Activated T-cell treated with anti-CD3 and anti-CD28 coated beads, Interleukin-2, amount 50 U/mL, for 24 hours (primary cell): ENCODE measurements around the gene PYROXD2.
"Not testable (repeated sequence)": the region's sequence is repeated elsewhere in the genome, so short reads cannot be mapped to it uniquely, and the experiment has no call there.

Experiments used
- DNase-seq: peaks from one replicate; pipeline ENCODE4 v3.0.0-alpha.2; 2020
- H3K27ac Mint-ChIP-seq: 2 replicates; pipeline ENCODE4 v1.8.0; 2020; ENCODE audit warnings: mild to moderate bottlenecking, mixed read lengths
- H3K27me3 Mint-ChIP-seq: 2 replicates; pipeline ENCODE4 v1.8.0; 2020; ENCODE audit warnings: mixed read lengths
- H3K36me3 Mint-ChIP-seq: 2 replicates; pipeline ENCODE4 v1.8.0; 2020; ENCODE audit warnings: low read depth, mixed read lengths
- H3K4me1 Mint-ChIP-seq: 2 replicates; pipeline ENCODE4 v1.8.0; 2020; ENCODE audit warnings: low read depth, mixed read lengths
- H3K4me3 Mint-ChIP-seq: 2 replicates; pipeline ENCODE4 v1.8.0; 2020; ENCODE audit warnings: mild to moderate bottlenecking, moderate library complexity, mixed read lengths
- H3K9me3 Mint-ChIP-seq: 2 replicates; pipeline ENCODE4 v1.8.0; 2020; ENCODE audit warnings: mixed read lengths

Gene PYROXD2

GRCh38 chr10:98397089-98397600, 17.8 kb downstream of the PYROXD2 start:
- H3K4me1 Mint-ChIP-seq = peaks cover 3% of the 10 kb centered on the region
- no peaks in the 10 kb centered on the region for H3K27me3 Mint-ChIP-seq
- no peak overlapping the region for H3K27ac Mint-ChIP-seq
- H3K36me3 Mint-ChIP-seq = peaks cover 2% of the 10 kb centered on the region
- H3K4me3 Mint-ChIP-seq = no peak overlapping the region
- H3K9me3 Mint-ChIP-seq = no peaks in the 10 kb centered on the region
- DNase-seq = no peak

DNA sequence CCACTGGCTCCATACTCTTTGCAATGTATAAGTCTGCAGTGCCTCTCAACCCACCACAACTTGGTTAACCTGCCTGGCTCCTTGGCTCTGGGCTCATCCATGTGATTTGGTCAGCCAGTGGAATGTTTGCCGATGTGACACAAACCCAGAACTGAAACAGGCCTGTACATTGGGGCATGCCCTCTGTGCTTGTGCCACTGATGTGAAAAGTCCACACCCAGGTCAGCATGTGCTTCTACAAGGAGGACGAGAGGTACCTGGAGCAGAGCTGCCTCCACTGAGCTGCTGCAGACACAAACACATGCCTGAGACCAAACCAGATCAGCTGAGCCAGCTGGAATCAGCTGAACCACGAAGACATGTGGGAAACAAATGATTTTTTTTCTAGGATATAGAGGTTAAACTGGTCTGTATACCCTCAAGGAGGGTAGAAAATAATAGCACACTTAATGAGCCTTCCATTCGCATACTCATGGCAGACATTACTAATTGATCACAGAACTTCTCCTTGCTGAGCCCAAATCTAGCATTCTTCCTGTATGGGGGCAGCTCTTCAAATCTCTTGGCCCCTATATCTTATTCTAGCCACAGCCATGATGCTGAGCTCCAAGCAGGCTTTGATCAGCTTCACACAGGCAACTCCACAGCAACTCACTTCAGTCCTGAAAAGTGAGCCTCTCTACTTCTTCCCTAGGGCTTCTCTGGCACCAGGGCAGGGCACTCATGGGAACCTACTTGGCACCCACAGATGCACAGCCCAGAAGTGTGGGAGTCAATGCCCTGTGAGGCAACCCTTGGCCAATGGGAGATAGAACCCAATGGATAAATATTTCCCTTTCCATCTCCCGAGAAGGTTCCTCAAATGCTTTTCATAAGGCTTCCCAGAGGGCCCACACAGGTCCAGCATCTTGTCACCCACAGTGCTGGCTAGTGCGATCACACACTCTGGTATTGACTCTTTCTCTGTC, 18.6 kb downstream of the PYROXD2 start:
- Mint-ChIP-seq H3K36me3 (peaks cover 2% of the 10 kb centered on the region), H3K4me3 (no peak overlapping the region), H3K9me3 (no peaks in the 10 kb centered on the region), H3K27me3 (no peaks in the 10 kb centered on the region), H3K27ac (no peak overlapping the region), H3K4me1 (peaks cover 10% of the 10 kb centered on the region)
- DNase-seq = no peak

DNA sequence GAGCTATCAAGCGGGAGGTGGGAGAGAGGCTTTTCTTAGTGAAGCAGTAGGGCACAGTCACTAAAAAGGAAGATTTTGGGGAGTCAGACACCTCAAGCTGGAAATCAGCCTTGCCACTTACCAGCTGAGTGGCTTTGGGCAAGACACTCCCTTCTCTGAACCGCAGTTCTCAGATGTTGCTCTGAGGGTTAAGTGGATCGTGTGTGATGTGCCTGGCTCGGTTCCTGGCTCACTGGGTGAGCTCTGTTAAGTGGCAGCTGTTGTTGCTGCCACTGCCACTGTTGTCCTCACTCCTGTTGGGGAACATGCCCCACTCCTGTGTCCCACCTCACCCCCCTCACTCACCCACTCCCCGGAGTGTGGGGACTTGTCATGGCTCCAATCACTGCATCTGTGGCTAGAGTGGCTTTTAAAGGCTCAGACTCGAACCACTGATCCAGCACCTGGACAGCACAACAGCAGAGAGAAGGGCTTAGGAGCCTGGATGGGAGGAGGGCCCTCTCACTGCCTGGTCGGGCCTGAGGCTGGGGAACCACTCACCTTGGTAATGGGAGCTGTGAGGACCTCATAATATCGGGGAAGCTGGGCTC, 20.0 kb downstream of the PYROXD2 start:
- H3K27ac Mint-ChIP-seq = no peak overlapping the region
- no peak overlapping the region for H3K4me3 Mint-ChIP-seq
- peaks cover 22% of the 10 kb centered on the region for H3K4me1 Mint-ChIP-seq
- no peaks in the 10 kb centered on the region for H3K9me3 Mint-ChIP-seq
- DNase-seq = no peak
- no peaks in the 10 kb centered on the region for H3K27me3 Mint-ChIP-seq
- peaks cover 2% of the 10 kb centered on the region for H3K36me3 Mint-ChIP-seq

- Mint-ChIP-seq H3K36me3 (peaks cover 2% of the 10 kb centered on the region), H3K9me3 (no peaks in the 10 kb centered on the region), H3K27ac (no peak overlapping the region), H3K4me1 (peaks cover 22% of the 10 kb centered on the region), H3K27me3 (no peaks in the 10 kb centered on the region), H3K4me3 (no peak overlapping the region)
- DNase-seq = no peak
Measured at GRCh38 chr10:98391578-98391991, 23.4 kb downstream of the PYROXD2 start.

GRCh38 chr10:98391065-98391464, 23.9 kb downstream of the PYROXD2 start:
- H3K36me3 Mint-ChIP-seq = no peaks in the 10 kb centered on the region
- peaks cover 22% of the 10 kb centered on the region for H3K4me1 Mint-ChIP-seq
- no peak for DNase-seq
- H3K9me3 Mint-ChIP-seq = no peaks in the 10 kb centered on the region
- no peak overlapping the region for H3K4me3 Mint-ChIP-seq
- H3K27me3 Mint-ChIP-seq = no peaks in the 10 kb centered on the region
- peak overlapping the region; percentile 11 for H3K27ac Mint-ChIP-seq

GRCh38 chr10:98390406-98390805, 24.6 kb downstream of the PYROXD2 start:
- Mint-ChIP-seq H3K4me3 (no peak overlapping the region), H3K27ac (no peak overlapping the region)

GRCh38 chr10:98389398-98389797, 25.6 kb downstream of the PYROXD2 start:
- H3K9me3 Mint-ChIP-seq = no peaks in the 10 kb centered on the region
- H3K27ac Mint-ChIP-seq = no peak overlapping the region
- H3K36me3 Mint-ChIP-seq = no peaks in the 10 kb centered on the region
- no peak overlapping the region for H3K4me3 Mint-ChIP-seq
- H3K4me1 Mint-ChIP-seq = peaks cover 22% of the 10 kb centered on the region
- no peaks in the 10 kb centered on the region for H3K27me3 Mint-ChIP-seq
- no peak for DNase-seq

More at GRCh38 chr10:98390406-98390805, 24.6 kb downstream of the PYROXD2 start:
- Mint-ChIP-seq H3K27me3 (no peaks in the 10 kb centered on the region), H3K4me1 (peaks cover 22% of the 10 kb centered on the region), H3K9me3 (no peaks in the 10 kb centered on the region), H3K36me3 (no peaks in the 10 kb centered on the region)
- no peak for DNase-seq

DNA sequence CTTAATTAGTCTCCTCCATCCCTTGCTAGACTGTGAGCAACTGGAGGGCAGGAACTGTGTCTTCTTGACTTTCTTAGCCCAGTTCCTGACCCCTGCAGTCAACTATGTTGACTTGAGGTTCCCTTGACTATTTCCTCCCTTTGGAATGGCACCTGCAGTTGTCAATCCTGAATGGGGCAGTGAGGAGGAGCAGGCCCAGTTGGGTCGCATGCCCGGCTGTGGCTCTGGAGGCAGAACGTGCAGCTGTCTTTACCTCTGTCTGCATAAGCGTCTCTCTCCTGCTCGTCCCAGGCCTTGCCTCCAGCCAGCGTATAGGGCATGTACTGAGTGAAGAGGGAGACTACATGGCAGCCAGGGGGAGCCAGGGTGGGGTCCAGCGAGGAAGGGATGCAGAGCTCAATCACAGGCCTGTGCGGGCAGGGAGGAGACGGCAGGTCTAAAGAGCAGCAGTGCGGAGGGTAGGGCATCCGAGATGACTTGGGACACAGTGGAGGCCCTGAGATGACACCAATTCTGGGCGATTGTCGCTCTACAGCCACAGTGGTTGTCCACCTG, 26.8 kb downstream of the PYROXD2 start:
- no peak overlapping the region for H3K4me3 Mint-ChIP-seq
- no peaks in the 10 kb centered on the region for H3K27me3 Mint-ChIP-seq
- no peak for DNase-seq
- no peaks in the 10 kb centered on the region for H3K9me3 Mint-ChIP-seq
- H3K36me3 Mint-ChIP-seq = peaks cover 3% of the 10 kb centered on the region
- H3K27ac Mint-ChIP-seq = no peak overlapping the region
- H3K4me1 Mint-ChIP-seq = peaks cover 22% of the 10 kb centered on the region

GRCh38 chr10:98384531-98385133, 30.4 kb downstream of the PYROXD2 start:
- DNase-seq = no peak
- H3K27me3 Mint-ChIP-seq = no peaks in the 10 kb centered on the region
- H3K36me3 Mint-ChIP-seq = peaks cover 6% of the 10 kb centered on the region
- H3K9me3 Mint-ChIP-seq = no peaks in the 10 kb centered on the region
- H3K4me3 Mint-ChIP-seq = no peak overlapping the region
- no peaks in the 10 kb centered on the region for H3K4me1 Mint-ChIP-seq
- H3K27ac Mint-ChIP-seq = no peak overlapping the region

DNA sequence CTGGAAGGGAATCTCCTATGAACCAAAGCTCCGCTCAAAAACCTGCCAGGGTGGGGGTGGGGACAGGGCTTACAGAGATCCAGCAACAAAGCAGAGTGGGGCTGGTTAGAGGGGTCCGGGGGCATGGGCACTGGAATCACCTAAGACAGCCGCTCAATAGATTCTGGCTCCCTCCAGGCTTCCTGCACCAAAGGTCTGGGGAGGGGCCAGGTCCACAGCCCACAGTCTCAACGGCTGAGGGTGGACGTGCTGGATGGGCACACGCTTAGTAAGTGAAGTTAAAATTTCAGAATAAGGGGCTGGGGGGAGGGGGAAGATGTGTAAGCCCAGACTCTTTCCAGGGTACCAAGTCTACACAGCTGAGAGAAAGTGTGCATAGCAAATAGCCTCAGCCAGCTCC, 31.1 kb downstream of the PYROXD2 start:
- no peak overlapping the region for H3K4me3 Mint-ChIP-seq
- no peaks in the 10 kb centered on the region for H3K27me3 Mint-ChIP-seq
- DNase-seq = no peak
- H3K9me3 Mint-ChIP-seq = no peaks in the 10 kb centered on the region
- no peaks in the 10 kb centered on the region for H3K4me1 Mint-ChIP-seq
- H3K27ac Mint-ChIP-seq = no peak overlapping the region
- peaks cover 6% of the 10 kb centered on the region for H3K36me3 Mint-ChIP-seq

DNA sequence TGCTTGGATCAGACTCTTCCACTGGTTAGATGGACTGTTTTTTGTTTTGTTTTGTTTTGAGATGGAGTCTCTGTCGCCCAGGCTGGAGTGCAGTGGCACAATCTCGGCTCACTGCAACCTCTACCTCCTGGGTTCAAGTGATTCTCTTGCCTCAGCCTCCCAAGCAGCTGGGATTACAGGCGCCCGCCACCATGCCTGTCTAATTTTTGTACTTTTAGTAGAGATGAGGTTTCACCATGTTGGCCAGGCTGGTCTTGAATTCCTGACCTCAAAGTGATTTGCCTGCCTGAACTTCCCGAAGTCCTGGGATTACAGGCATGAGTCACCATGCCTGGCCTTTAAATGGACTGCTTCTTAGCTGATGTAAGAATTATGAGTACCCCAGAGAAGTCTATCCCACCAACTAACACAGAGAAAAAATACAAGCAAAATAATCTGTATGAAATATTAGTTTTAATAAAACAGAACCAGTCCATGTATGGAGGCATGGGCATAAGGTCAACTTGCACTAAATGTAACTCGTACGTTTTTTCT, 31.8 kb downstream of the PYROXD2 start:
- not testable (repeated sequence) for H3K27ac Mint-ChIP-seq, H3K4me1 Mint-ChIP-seq, H3K4me3 Mint-ChIP-seq, DNase-seq, H3K9me3 Mint-ChIP-seq, H3K27me3 Mint-ChIP-seq, H3K36me3 Mint-ChIP-seq

GRCh38 chr10:98382691-98383101, 32.3 kb downstream of the PYROXD2 start:
- H3K36me3 Mint-ChIP-seq = peaks cover 6% of the 10 kb centered on the region
- peaks cover 3% of the 10 kb centered on the region for H3K9me3 Mint-ChIP-seq
- H3K27ac Mint-ChIP-seq = no peak overlapping the region
- no peak for DNase-seq
- no peaks in the 10 kb centered on the region for H3K4me1 Mint-ChIP-seq
- no peaks in the 10 kb centered on the region for H3K27me3 Mint-ChIP-seq
- H3K4me3 Mint-ChIP-seq = no peak overlapping the region

- Mint-ChIP-seq H3K27ac (no peak overlapping the region), H3K9me3 (peaks cover 4% of the 10 kb centered on the region), H3K4me1 (no peaks in the 10 kb centered on the region), H3K36me3 (peaks cover 6% of the 10 kb centered on the region), H3K4me3 (no peak overlapping the region), H3K27me3 (no peaks in the 10 kb centered on the region)
- no peak for DNase-seq
Measured at GRCh38 chr10:98380493-98381339, 34.3 kb downstream of the PYROXD2 start.
